Psoas muscle (tissue), 8 donors: Measurements from ENCODE around the gene COL4A4. TPM values are rescaled to one million over a fixed set of nuclear protein-coding genes. Genes with fewer than 3 reads are reported as not detected.

Source experiments
- ATAC-seq, 4 donors: fragments of 200-7000 bp; cut with Tn5 transposase; one replicate each; pipeline ENCODE4 v1.9.1; 2020; ENCODE audit warnings: moderate library complexity in 3 of 4, mild to moderate bottlenecking in 2 of 4
- DNase-seq, 2 donors: peaks; one replicate each; pipeline ENCODE4 v3.0.0-alpha.2; 2020
- H3K27ac ChIP-seq: fragments of 200-600 bp; one replicate; pipeline ENCODE4 v1.8.0; 2022
- H3K27me3 ChIP-seq, 3 donors: fragments of 200-600 bp in 1 of 3; one replicate each; pipeline versions ENCODE4 v1.6.1 to v1.8.0; 2013 to 2022; ENCODE audit warnings: low read length in 2 of 3, mild to moderate bottlenecking in 2 of 3, moderate library complexity in 1 of 3; ENCODE audit not compliant: insufficient read depth in 3 of 3
- H3K36me3 ChIP-seq, 2 donors: fragments of 200-600 bp in 1 of 2; one replicate each; pipeline versions ENCODE4 v1.6.1 to v1.8.0; 2013 to 2022; ENCODE audit warnings: low read depth in 1 of 2, mild to moderate bottlenecking in 1 of 2, moderate library complexity in 1 of 2; ENCODE audit not compliant: insufficient read depth in 1 of 2
- H3K4me1 ChIP-seq: fragments of 200-600 bp; one replicate; pipeline ENCODE4 v1.8.0; 2022
- H3K4me3 ChIP-seq: fragments of 200-600 bp; one replicate; pipeline ENCODE4 v1.8.0; 2022; ENCODE audit warnings: mild to moderate bottlenecking
- H3K9me3 ChIP-seq: fragments of 200-600 bp; one replicate; pipeline ENCODE4 v1.8.0; 2022
- WGBS, 3 donors: extraction: QIAGEN DNeasy Blood & Tissue Kit; methylation state at CpG; one replicate each; pipeline versions ENCODE4 v1.1.6 to v1.1.7; 2013; 5-methylcytosine and 5-hydroxymethylcytosine counted together
- intact Hi-C, 2 donors: fragments of 100-400 bp; cut with DNase I; formaldehyde crosslinking; loops; one replicate each; pipeline versions ENCODE4 v1.11.0 to v1.14.2; 2022
- polyA plus RNA-seq, 3 donors: library from polyadenylated mRNA; stranded (reverse); fragments of 200-250 nt; gene quantifications; one replicate each; pipeline ENCODE4 v1.2.3, GENCODE V29; 2013
- total RNA-seq, 4 donors: library from RNA; stranded (reverse); fragmentation: NEBNext Ultra II Directional in 2 of 4; extraction: Animal tissue kit (Norgen Biotek cat#: 25700) in 2 of 4; gene quantifications; one replicate each; pipeline versions ENCODE4 v1.2.1 to v1.2.4, GENCODE V29; 2021 to 2023
- TF ChIP-seq, protein P1 (sequence below): fragments of 200-600 bp; IDR thresholded peaks from one replicate; pipeline ENCODE4 v1.8.0; 2022; ENCODE audit warnings: antibody characterized with exemption
- donor health status: healthy with polysubstance abuse.
- donor health status: DM: no; HTN: no; CAD: no; lungs with moderate emphysema.
- donor health status: Bipolar disorder and iron deficiency.
- donor health status: healthy.
- donor health status: DM: yes; HTN: yes; CAD: no.
- donor health status: DM: no; HTN: no; CAD: no.
- donor health status: DM: no; HTN: no; CAD: no.
- donor health status: DM: yes; HTN: yes; CAD: no.

COL4A4 gene
- total and polyA plus RNA-seq, 7 donors, result 1.7 to 16.0 (median 4.6) TPM

- H3K36me3 ChIP-seq, result no peaks in the 10 kb centered on the region
- H3K4me3 ChIP-seq, result peak overlapping the region; percentile 17
- H3K27ac ChIP-seq, result peak overlapping the region; percentile 77
- WGBS, 3 donors, result 13 to 36% (median 24%) methylated on average over 2 of the region's 2 CpGs
- H3K4me1 ChIP-seq, result peaks cover 37% of the 10 kb centered on the region
- no peaks in the 10 kb centered on the region for H3K27me3 ChIP-seq
- DNase-seq (no peak), ATAC-seq (peak in 1 of 4 donors; percentile 16)
- H3K9me3 ChIP-seq, result no peaks in the 10 kb centered on the region
- TF ChIP-seq, protein P1, sequence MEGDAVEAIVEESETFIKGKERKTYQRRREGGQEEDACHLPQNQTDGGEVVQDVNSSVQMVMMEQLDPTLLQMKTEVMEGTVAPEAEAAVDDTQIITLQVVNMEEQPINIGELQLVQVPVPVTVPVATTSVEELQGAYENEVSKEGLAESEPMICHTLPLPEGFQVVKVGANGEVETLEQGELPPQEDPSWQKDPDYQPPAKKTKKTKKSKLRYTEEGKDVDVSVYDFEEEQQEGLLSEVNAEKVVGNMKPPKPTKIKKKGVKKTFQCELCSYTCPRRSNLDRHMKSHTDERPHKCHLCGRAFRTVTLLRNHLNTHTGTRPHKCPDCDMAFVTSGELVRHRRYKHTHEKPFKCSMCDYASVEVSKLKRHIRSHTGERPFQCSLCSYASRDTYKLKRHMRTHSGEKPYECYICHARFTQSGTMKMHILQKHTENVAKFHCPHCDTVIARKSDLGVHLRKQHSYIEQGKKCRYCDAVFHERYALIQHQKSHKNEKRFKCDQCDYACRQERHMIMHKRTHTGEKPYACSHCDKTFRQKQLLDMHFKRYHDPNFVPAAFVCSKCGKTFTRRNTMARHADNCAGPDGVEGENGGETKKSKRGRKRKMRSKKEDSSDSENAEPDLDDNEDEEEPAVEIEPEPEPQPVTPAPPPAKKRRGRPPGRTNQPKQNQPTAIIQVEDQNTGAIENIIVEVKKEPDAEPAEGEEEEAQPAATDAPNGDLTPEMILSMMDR, result no peak
- intact Hi-C loops, result no loop called here
These were observed 3.8 kb downstream of the COL4A4 start for GRCh38 chr2:227160164-227160563.

GRCh38 chr2:227154986-227155774 is 8.8 kb downstream of the COL4A4 start:
- intact Hi-C loops, result no loop called here
- 74 to 79% (median 75%) methylated on average over 6 of the region's 6 CpGs for WGBS, 3 donors

DNA sequence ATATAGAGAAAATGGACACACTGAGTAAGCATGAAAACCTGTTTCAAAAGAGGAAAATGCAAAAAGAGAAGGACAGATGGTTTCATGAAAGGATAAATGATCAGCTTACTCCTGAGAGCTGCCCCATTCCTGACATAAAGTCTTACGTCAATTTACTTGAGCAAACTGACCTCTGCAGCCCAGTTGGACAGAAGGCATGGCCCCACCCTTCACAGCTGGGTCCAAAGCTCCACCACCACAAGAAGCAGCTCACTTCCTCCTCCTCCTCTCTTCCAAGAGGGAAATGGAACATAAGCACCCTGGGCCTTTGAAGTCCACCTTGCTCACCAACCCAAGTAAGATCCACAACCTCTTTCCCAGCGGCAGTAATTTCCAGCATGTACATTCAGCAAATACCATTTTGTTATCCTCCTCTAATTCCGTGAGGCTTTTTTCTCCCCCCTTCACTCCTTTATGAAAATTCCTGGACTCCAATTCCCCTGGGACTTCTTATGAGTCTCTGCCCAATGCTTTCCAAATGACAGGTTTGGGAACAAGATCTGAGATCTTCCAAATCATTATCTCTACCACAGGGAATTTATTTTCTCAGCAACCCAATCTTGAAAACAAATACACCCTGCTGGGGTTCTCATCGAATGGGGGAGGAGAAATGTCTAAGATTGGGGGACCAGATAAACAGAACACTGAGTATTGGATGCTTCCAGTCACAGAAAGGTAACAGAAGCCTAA is 10.1 kb downstream of the COL4A4 start:
- no peak overlapping the region for H3K4me3 ChIP-seq
- WGBS, 3 donors, result 54 to 79% (median 57%) methylated on average over 4 of the region's 4 CpGs
- TF ChIP-seq, protein P1, result no peak
- no peak for DNase-seq
- H3K27ac ChIP-seq, result peak overlapping the region; percentile 36
- no peaks in the 10 kb centered on the region for H3K9me3 ChIP-seq
- no peaks in the 10 kb centered on the region for H3K27me3 ChIP-seq
- peak; percentile 70 to 81 (median 74) for ATAC-seq
- intact Hi-C loops, result no loop called here
- peaks cover 41% of the 10 kb centered on the region for H3K4me1 ChIP-seq
- no peaks in the 10 kb centered on the region for H3K36me3 ChIP-seq

More at GRCh38 chr2:227154986-227155774, 8.8 kb downstream of the COL4A4 start:
- DNase-seq, result no peak
- ATAC-seq, result peak in 1 of 4 donors; percentile 35
- TF ChIP-seq, protein P1, result no peak
- H3K4me3 ChIP-seq, result no peak overlapping the region
- H3K9me3 ChIP-seq, result no peaks in the 10 kb centered on the region
- no peaks in the 10 kb centered on the region for H3K27me3 ChIP-seq
- peak overlapping the region; percentile 27 for H3K27ac ChIP-seq
- no peaks in the 10 kb centered on the region for H3K36me3 ChIP-seq
- H3K4me1 ChIP-seq, result peaks cover 46% of the 10 kb centered on the region

- Histone ChIP-seq H3K9me3 (no peaks in the 10 kb centered on the region), H3K36me3 (no peaks in the 10 kb centered on the region), H3K27ac (peak overlapping the region; percentile 36), H3K4me1 (peaks cover 41% of the 10 kb centered on the region), H3K4me3 (no peak overlapping the region), H3K27me3 (no peaks in the 10 kb centered on the region)
- no peak for DNase-seq
- TF ChIP-seq, protein P1, result no peak
- peak in 3 of 4 donors; percentile 34 to 68 (median 39) for ATAC-seq
- WGBS, 3 donors, result 61 to 93% (median 65%) methylated on average over 4 of the region's 4 CpGs
- intact Hi-C loops, result no loop called here
These were observed 10.7 kb downstream of the COL4A4 start for GRCh38 chr2:227153307-227153706.
